GM21515 (cell line): ENCODE data around the gene MALAT1.
A peak's percentile ranks its signal among the peaks of the same experiment; 100 is the strongest.
"Not testable (repeated sequence)": the region's sequence is repeated elsewhere in the genome, so short reads cannot be mapped to it uniquely, and the experiment has no call there.

Source experiments
- ATAC-seq: cut with Tn5 transposase; IDR thresholded peaks from one replicate; pipeline ENCODE4 v1.9.1; 2021; ENCODE audit not compliant: unreplicated experiment

Gene MALAT1

GRCh38 chr11:65498977-65499712 lies at the start of gene MALAT1:
Gene MALAT1, plus strand, starts transcription at chr11:65499045.
- no peak for ATAC-seq

- ATAC-seq, result not testable (repeated sequence)
Measured at GRCh38 chr11:65451301-65451700, 47.5 kb upstream of the MALAT1 start.

- ATAC-seq, result not testable (repeated sequence)
Measured at GRCh38 chr11:65452259-65452658, 46.6 kb upstream of the MALAT1 start.

- ATAC-seq, result no peak
Measured at GRCh38 chr11:65452806-65453490, 45.9 kb upstream of the MALAT1 start.

DNA sequence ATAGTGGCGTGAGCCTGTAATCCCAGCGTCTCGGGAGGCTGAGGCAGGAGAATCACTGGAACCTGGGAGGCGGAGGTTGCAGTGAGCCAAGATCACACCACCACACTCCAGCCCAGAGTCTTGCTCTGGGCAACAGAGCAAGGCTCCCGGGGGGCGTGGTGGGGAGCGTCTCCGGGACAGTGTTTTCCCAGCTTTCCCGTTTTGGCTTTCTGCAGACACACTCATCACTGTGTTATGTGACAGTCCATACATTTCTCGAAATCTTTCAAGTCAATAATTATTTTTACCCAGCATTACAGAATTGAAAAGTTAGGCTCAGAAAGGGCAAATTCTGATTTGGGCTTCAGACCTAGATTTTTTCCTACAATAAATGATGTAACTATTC lies 44.5 kb upstream of the MALAT1 start:
- no peak for ATAC-seq

DNA sequence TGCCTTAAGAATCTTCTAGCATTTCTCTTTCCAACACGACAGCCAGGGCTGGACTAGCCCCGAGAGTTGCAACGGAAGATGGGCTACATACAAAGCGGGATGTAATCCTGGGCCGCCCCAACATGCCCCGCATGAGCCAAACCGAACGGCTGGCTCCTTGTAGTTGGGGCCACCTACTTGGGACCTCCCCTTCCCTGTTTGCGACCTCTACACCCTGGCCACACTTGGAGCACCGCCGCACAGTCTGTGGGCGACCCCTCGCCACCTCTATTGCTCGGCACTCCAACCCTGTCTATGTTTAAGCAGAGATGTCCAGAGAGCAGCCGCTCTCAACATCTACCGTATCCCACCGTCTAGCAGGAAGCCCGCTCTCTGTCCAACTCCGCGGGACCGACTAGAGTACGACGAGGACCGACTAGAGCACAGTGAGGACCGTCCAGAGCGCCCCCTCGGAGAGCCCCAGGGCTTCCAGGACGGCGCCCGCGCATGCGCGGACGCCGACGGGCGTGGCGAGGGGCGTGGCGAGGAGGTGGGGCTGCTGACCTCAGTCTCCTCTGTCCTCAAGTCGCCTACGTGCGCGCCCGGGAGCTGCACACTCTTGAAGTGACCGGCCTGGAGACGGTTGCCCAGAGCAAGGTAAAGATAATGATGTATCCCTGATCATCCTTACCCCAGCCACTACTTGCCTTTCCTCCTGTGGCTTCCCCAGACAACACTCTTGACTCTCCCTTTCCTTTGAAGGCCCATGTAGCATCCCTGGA lies 44.0 kb upstream of the MALAT1 start:
- ATAC-seq, result peak; percentile 79

- ATAC-seq, result no peak
Measured at GRCh38 chr11:65456418-65456817, 42.4 kb upstream of the MALAT1 start.

GRCh38 chr11:65459552-65459951 lies 39.3 kb upstream of the MALAT1 start:
- ATAC-seq, result no peak

GRCh38 chr11:65465471-65465870 lies 33.4 kb upstream of the MALAT1 start:
- ATAC-seq, result not testable (repeated sequence)

- ATAC-seq, result not testable (repeated sequence)
Measured at GRCh38 chr11:65467306-65467705, 31.5 kb upstream of the MALAT1 start.

GRCh38 chr11:65468874-65469333 lies 29.9 kb upstream of the MALAT1 start:
- ATAC-seq, result no peak

GRCh38 chr11:65470433-65471049 lies 28.3 kb upstream of the MALAT1 start:
- no peak for ATAC-seq

DNA sequence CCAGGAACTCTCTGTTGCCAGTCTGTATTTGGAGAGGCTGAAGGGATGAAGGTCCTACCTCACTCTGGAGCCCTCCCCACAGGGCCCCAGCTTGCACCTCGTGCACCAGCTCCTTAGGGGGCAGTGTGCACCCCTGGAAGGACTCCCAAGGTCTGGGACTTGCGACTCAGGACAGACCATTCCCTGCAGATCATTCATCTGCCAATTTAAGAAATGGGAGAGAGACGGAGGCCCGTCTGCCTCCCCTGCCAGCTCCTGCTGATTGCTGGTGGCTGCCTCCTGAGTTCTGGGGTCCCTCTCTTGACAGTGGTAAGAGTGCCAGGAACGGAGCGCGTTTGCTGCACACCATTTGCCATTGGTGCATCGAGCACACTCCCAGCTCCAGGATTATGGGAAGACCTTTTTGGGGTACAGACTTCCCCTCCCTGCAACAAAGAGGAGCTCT lies 27.4 kb upstream of the MALAT1 start:
- no peak for ATAC-seq

DNA sequence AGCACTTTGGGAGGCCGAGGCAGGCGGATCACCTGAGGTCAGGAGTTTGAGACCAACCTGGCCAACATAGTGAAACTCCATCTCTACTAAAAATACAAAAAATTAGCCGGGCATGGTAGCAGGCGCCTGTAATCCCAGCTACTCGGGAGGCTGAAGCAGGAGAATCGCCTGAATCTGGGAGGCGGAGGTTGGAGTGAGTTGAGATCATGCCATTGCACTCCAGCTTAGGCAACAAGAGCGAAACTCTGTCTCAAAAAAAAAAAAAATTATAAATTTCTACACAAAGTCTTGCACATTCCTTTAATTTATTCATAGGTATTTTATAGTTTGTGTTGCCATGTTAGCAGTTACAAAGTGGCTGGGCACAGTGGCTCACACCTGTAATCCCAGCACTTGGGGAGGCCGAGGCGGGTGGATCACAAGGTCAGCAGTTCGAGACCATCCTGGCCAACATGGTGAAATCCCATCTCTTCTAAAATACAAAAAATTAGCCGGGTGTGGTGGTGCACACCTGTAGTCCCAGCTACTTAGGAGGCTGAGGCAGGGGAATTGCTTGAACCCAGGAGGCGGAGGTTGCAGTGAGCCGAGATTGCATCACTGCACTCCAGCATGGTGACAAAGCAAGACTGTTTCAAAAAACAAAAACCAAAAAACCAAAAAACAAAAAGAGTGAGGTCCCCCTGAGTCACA lies 26.1 kb upstream of the MALAT1 start:
- not testable (repeated sequence) for ATAC-seq

DNA sequence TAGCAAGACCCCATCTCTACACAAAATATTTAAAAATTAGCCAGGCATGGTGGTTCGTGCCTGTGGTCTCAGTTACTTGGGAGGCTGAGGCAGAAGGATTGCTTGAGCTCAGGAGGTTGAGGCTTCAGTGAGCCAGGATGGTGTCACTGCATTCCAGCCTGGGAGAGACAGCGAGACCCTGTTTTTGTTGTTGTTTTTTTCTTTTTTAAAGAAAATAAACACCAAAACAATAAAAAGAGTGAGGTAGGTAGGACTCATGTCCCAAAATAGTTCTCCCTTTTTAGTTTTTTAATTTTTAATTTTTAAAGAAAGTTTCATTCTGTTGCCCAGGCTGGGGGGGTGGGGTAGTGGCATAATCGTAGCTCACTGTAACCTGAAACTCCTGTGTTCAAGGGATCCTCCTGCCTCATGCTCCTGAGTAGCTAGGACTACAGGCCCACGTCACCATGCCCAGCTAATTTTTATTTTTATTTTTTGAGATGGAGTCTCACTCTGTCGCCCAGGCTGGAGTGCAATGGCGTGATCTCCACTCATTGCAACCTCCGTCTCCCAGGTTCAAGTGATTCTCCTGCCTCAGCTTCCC lies 25.5 kb upstream of the MALAT1 start:
- no peak for ATAC-seq

DNA sequence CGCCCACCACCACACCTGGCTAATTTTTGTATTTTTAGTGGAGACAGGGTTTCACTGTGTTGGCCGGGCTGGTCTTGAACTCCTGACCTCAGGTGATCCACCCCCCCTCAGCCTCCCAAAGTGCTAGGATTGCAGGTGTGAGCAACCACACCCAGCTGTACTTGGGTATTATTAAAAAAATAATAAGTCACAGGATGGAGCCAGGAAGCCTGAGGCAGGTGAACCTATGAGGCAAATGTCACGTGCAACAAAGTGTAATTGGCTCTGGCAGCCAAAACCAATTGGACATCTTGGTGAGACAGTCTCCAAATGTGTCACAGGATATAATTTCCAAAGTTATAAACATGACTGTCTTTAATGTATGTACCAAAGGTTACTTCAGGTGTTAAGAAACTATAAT lies 24.0 kb upstream of the MALAT1 start:
- ATAC-seq, result no peak

GRCh38 chr11:65476632-65477148 lies 22.2 kb upstream of the MALAT1 start:
- no peak for ATAC-seq

DNA sequence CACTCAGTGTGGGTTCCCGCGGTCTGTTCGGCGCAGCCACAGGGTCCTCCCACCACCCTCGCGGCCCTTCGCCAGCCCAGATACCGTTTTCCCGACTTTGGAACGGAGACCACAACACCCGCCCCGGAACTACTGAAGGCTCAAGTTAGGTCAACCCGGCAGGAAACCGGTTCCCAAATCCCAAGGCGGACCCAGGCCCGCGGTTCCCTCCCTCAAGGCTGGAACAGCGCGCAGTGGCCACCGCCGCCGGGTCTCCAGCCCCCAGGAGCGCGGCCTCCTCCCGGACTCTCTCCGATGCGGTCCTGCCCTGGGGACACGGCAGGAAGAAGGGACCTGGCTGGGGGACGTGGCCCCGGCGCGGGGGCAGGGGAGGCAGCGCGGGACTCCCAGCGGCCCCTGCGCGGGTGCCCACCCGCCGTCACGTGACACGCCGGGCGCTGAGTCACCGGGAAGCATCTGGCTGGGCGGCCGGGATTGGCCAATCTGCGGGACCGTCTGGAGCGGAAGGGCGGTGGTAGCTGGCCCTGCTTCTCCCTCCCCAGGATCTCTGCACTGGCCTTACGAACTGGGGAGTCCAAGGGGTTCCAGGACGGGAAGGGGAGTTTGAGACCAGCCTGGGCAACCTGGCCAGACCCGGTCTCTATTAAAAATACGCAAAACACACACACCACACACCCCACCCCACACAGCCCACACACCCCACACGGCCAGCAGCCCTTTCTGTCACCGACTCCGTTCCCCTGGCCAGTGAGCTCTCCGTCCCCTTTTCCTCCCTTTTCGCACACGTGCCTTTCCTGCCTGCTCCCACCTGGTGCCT lies 21.5 kb upstream of the MALAT1 start:
- ATAC-seq, result peak; percentile 78
